OCI-LY1 (cell line): Measurements from ENCODE around the gene IL15RA.
A peak's percentile ranks its signal among the peaks of the same experiment; 100 is the strongest.

Source experiments
- H2AFZ ChIP-seq: fragments of 200-600 bp; sonication (generic), shearing (Covaris generic); 2 replicates; pipeline ENCODE4 v1.6.0; 2014; ENCODE audit warnings: antibody characterized with exemption, mild to moderate bottlenecking, low read length
- H3F3A ChIP-seq: fragments of 200-600 bp; sonication (generic), shearing (Covaris generic); 2 replicates; pipeline ENCODE4 v1.6.0; 2014; ENCODE audit warnings: mild to moderate bottlenecking, antibody characterized with exemption, low read length, moderate library complexity; ENCODE audit not compliant: insufficient read depth
- H3K27ac ChIP-seq: fragments of 200-600 bp; sonication (generic); 2 replicates; pipeline ENCODE4 v1.5.1; 2014; ENCODE audit warnings: low read length, mixed run types, mild to moderate bottlenecking, low read depth; ENCODE audit not compliant: poor library complexity, severe bottlenecking
- H3K27me3 ChIP-seq: fragments of 200-600 bp; sonication (generic); 2 replicates; pipeline ENCODE4 v1.6.0; 2014; ENCODE audit warnings: antibody characterized with exemption, mild to moderate bottlenecking, low read length, moderate library complexity; ENCODE audit not compliant: insufficient read depth
- H3K36me3 ChIP-seq: fragments of 200-600 bp; sonication (generic); 2 replicates; pipeline ENCODE4 v1.6.1; 2014; ENCODE audit warnings: mild to moderate bottlenecking, antibody characterized with exemption, low read length, moderate library complexity, mixed read lengths; ENCODE audit not compliant: insufficient read depth
- H3K4me1 ChIP-seq: fragments of 200-600 bp; sonication (generic); 2 replicates; pipeline ENCODE4 v1.5.1; 2014; ENCODE audit warnings: mild to moderate bottlenecking, low read length, moderate library complexity; ENCODE audit not compliant: insufficient read depth, severe bottlenecking
- H3K4me2 ChIP-seq: fragments of 200-600 bp; sonication (generic), shearing (Covaris generic); 2 replicates; pipeline ENCODE4 v1.6.1; 2014; ENCODE audit warnings: low read length
- H3K4me3 ChIP-seq: fragments of 200-600 bp; sonication (generic); 2 replicates; pipeline ENCODE4 v1.5.1; 2014; ENCODE audit warnings: low read length, low read depth, mild to moderate bottlenecking, mixed read lengths; ENCODE audit not compliant: poor library complexity, severe bottlenecking
- H3K79me2 ChIP-seq: fragments of 200-600 bp; shearing (Covaris generic); 2 replicates; pipeline ENCODE4 v1.6.1; 2016; ENCODE audit warnings: mixed run types, low read length, mixed read lengths; ENCODE audit not compliant: insufficient read depth
- H3K9ac ChIP-seq: fragments of 200-600 bp; sonication (generic), shearing (Covaris generic); 2 replicates; pipeline ENCODE4 v1.6.1; 2014; ENCODE audit warnings: mild to moderate bottlenecking, low read length, mixed read lengths
- H3K9me2 ChIP-seq: fragments of 200-600 bp; sonication (generic), shearing (Covaris generic); 2 replicates; pipeline ENCODE4 v1.6.1; 2014; ENCODE audit warnings: low read depth, mild to moderate bottlenecking, low read length, mixed read lengths
- H3K9me3 ChIP-seq: fragments of 200-600 bp; shearing (Covaris generic); 2 replicates; pipeline ENCODE4 v1.6.1; 2014; ENCODE audit warnings: low read length, mixed read lengths
- H4K20me1 ChIP-seq: fragments of 200-600 bp; sonication (generic), shearing (Covaris generic); 2 replicates; pipeline ENCODE4 v1.6.0; 2016; ENCODE audit warnings: mild to moderate bottlenecking, low read length; ENCODE audit not compliant: insufficient read depth
- EZH2 ChIP-seq: fragments of 200-600 bp; sonication (generic), shearing (Covaris generic); IDR thresholded peaks from 2 replicates; pipeline ENCODE4 v1.8.0; 2017; ENCODE audit warnings: borderline replicate concordance, mixed run types, mild to moderate bottlenecking, antibody characterized with exemption, low read length, moderate library complexity, mixed read lengths
- TF ChIP-seq, protein P1 (sequence below): fragments of 200-600 bp; sonication (generic), shearing (Covaris generic); IDR thresholded peaks from 2 replicates; pipeline ENCODE4 v1.5.1; 2017; ENCODE audit warnings: mild to moderate bottlenecking, antibody characterized with exemption, low read length, moderate library complexity, mixed read lengths

IL15RA gene

DNA sequence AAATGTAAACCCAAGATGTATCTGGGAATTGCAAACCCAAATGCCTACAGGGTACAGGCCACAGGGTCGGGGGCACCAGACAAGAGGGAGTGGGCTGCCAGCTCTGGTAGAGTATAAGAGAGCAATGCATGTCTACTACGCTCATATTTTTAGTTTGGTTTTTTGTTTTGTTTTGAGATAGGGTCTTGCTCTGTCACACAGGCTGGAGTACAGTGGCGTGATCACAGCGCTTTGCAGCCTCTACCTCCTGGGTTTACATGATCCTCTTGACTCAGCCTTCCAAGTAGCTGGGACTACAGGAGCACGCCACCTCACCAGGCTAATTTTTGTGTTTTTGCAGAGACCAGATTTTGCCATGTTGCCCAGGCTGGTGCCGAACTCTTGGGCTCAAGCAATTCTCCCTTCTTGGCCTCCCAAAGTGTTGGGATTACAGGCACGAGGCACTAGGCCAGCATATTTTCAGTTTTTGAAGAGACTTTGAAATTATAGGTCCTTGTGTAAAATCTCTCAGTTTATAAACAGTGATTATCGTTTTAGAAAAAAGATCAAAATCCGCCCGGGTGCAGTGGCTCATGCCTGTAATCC is 11.1 kb upstream of the IL15RA start:
- no peak overlapping the region for H3K4me3 ChIP-seq

DNA sequence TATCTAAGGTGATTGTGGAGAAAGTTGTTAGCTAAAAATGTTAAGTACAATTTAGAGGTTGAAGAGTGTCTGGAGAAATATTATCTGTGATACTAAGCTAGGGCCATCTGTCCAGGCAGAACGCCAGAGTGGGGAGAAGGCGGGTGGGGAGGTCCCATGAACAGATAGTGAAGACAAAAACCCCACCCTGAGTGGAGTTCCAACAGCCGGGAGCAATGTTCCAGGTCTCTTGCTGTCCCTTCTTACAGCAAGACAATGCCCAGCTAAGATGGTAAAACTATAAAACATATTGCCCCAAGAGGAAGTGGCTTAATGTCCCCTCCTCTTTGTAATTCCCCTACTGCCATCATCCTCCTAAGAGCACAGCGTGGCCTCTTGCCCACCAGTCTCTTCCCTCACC is 10.4 kb upstream of the IL15RA start:
- Histone ChIP-seq H3K27ac (no peak overlapping the region), H3K4me2 (no peak overlapping the region), H2AFZ (peak overlapping the region; percentile 46), H3K9ac (no peak overlapping the region), H3K4me3 (no peak overlapping the region), H3K9me3 (peaks cover 6% of the 10 kb centered on the region), H3K27me3 (no peaks in the 10 kb centered on the region), H3K4me1 (peaks cover 9% of the 10 kb centered on the region), H3K36me3 (no peaks in the 10 kb centered on the region; the same call in 1 of the 2 replicates), H4K20me1 (no peaks in the 10 kb centered on the region), H3F3A (no peaks in the 10 kb centered on the region), H3K79me2 (no peaks in the 10 kb centered on the region), H3K9me2 (no peaks in the 10 kb centered on the region)
- TF ChIP-seq, protein P1, sequence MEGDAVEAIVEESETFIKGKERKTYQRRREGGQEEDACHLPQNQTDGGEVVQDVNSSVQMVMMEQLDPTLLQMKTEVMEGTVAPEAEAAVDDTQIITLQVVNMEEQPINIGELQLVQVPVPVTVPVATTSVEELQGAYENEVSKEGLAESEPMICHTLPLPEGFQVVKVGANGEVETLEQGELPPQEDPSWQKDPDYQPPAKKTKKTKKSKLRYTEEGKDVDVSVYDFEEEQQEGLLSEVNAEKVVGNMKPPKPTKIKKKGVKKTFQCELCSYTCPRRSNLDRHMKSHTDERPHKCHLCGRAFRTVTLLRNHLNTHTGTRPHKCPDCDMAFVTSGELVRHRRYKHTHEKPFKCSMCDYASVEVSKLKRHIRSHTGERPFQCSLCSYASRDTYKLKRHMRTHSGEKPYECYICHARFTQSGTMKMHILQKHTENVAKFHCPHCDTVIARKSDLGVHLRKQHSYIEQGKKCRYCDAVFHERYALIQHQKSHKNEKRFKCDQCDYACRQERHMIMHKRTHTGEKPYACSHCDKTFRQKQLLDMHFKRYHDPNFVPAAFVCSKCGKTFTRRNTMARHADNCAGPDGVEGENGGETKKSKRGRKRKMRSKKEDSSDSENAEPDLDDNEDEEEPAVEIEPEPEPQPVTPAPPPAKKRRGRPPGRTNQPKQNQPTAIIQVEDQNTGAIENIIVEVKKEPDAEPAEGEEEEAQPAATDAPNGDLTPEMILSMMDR = no peak
- TF ChIP-seq EZH2 = no peak

More for the DNA sequence above, 11.1 kb upstream of the IL15RA start:
- H3K79me2 ChIP-seq = no peaks in the 10 kb centered on the region
- H3K9ac ChIP-seq = no peak overlapping the region
- no peak overlapping the region for H3K27ac ChIP-seq
- H3K36me3 ChIP-seq = no peaks in the 10 kb centered on the region; the same call in 1 of the 2 replicates
- no peaks in the 10 kb centered on the region for H3K27me3 ChIP-seq
- no peak overlapping the region for H3K4me2 ChIP-seq
- H3F3A ChIP-seq = no peaks in the 10 kb centered on the region
- no peaks in the 10 kb centered on the region for H4K20me1 ChIP-seq
- H3K9me2 ChIP-seq = no peaks in the 10 kb centered on the region
- peak overlapping the region; percentile 46 for H2AFZ ChIP-seq
- TF ChIP-seq, protein P1 = no peak
- no peak for TF ChIP-seq EZH2
- H3K4me1 ChIP-seq = peaks cover 9% of the 10 kb centered on the region
- peaks cover 6% of the 10 kb centered on the region for H3K9me3 ChIP-seq

DNA sequence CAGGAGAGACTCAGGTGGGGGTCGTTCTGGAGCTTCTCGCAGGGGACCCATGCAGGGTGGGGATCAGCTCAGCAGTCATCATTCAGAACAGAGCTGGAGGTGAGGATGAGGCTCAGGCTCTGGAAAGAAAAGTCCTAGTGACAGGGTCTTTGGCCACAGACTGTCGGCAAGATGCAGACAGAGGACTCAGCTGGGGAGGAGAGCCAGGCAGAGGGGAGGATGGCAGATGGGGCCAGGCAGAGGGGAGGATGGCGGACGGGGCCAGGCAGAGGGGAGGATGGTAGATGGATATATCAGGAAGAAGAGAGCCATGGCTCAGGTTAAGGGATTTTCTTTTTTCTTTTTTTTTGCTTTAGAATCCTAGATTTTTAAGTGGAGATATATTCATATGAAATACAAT is 7.7 kb upstream of the IL15RA start:
- H3K9me3 ChIP-seq = no peaks in the 10 kb centered on the region
- no peaks in the 10 kb centered on the region for H3K27me3 ChIP-seq
- H3K4me3 ChIP-seq = no peak overlapping the region
- TF ChIP-seq, protein P1 = no peak
- no peak for TF ChIP-seq EZH2
- no peaks in the 10 kb centered on the region for H3K79me2 ChIP-seq
- no peak overlapping the region for H3K4me2 ChIP-seq
- no peak overlapping the region for H3K27ac ChIP-seq
- no peak overlapping the region for H2AFZ ChIP-seq
- no peaks in the 10 kb centered on the region for H3K36me3 ChIP-seq
- H3K9me2 ChIP-seq = no peaks in the 10 kb centered on the region
- no peaks in the 10 kb centered on the region for H3F3A ChIP-seq
- H4K20me1 ChIP-seq = no peaks in the 10 kb centered on the region
- H3K9ac ChIP-seq = no peak overlapping the region
- peaks cover 9% of the 10 kb centered on the region for H3K4me1 ChIP-seq
